SKM-1 treated with dmso at 0.1 percent for 144 hours (cell line): ENCODE measurements around the gene SGCD.

ENCODE experiments used
- DNase-seq: peaks from one replicate; lab custom pipeline; 2025; ENCODE audit not compliant: unreplicated experiment; lab: John Stamatoyannopoulos, UW

Gene SGCD

DNA sequence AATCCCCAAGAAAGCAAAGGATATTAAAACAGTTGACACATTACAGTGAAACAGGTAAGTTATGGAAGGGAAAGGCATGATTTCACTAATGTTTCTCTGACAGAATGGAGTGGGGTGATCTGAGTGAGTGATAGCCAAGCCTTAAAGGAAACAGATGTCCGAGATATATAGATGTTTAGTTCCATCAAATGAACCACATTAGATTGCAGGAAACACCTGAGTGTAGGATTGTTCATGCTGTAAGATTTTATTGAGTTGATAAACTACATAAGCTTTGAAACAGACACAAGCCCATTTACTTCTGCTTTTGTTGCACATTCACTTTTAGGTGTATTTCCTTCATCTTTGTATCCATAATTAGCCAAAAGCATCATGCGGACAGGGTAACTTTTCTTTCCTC, 356.0 kb downstream of the SGCD start:
- no peak for DNase-seq

DNA sequence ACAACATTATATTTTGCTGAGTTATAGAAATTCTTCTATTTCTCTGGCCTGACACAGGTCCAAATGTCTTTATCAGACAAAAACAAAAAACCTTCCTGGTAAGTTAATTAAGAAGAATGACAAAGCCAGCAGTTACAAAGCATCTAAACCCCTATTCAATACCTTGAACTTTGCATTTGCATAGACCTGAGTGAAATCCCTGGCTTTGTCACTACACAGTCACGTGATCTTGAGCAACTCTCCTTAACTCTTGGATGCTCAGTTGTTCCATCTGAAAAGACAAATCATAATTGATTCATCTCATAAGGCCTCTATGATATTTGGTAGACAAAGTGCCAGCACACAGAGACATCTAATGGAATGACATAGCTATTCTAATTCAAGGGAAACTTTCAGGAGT, 356.5 kb downstream of the SGCD start:
- no peak for DNase-seq

DNA sequence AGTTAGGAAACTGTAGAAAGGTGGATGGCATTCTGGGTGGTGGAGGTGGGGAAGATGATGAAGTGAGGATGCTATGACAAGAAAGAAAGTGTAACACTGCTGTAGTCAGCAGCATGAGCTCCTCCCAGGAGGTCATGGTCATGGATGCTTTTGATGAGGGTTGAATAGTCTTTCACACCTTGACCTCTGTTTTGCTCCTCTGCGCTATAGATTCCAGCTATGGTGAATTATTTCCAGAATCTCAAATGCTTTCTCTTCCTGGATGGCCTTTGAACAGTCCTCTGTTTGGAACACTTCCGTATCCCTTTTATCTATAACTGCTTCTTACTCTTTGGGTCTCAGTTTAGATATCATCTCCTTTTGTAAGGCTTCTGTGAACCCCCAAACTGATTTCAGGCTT, 357.3 kb downstream of the SGCD start:
- DNase-seq: no peak

DNA sequence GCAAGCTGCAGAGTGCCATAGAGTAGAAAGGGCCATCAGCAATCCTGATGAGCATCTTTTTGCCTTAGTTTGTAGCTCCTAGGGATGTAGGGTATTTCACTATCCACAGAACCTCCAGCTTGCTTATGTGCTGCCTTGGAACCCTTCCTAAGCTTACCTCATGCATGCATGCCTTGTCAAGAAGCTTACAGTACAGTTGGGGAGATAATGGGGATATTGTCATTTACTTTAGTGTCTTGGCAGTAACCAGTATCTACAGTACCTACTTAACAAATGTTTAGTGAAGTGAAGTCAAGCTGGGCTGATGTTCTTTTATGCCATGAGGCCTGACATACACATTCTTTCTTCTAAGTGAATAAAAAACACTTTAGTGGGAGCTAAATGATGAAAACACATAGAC, 358.5 kb downstream of the SGCD start:
- no peak for DNase-seq

DNA sequence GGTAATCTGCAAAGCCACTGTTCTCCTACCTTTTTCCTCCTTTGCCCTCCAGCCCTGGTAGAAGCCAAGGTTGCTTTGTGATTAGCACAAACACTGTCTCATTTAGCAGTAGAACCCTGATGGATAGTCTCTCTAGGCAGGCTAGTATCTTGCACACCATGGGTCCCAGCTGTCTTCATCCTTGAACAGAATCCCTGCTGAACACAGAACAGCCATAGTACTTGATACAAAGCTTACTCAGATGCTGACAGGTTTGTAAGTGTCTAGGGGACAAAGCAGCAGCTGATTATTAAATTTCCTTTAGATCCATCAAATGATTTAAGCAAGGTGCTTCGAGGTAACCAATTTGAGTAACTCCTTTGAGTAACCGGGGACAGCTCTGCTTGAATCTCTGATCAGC, 359.4 kb downstream of the SGCD start:
- no peak for DNase-seq

- no peak for DNase-seq
Measured at GRCh38 chr5:156686796-156687195, 359.8 kb downstream of the SGCD start.

DNA sequence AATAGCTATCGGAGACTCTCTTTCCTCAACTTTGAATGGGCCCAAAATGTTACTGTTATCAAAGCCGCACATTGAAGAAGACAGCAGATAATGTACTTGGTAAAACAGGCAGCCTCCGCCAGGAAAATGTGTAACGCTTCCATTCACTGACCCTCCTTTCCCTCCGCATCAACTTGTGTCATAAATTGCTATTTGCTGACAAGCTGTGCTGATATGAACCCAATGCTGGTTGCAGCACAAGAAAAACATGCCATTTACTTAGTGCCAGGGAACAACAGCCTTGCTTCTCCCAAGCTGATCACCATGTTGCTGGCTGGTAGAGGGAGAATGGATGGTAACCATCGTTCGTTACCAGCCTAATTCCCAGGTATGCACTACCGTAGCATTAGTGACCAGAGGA, 360.6 kb downstream of the SGCD start:
- DNase-seq: no peak

- DNase-seq: no peak
Measured at GRCh38 chr5:156691572-156691971, 364.6 kb downstream of the SGCD start.

DNA sequence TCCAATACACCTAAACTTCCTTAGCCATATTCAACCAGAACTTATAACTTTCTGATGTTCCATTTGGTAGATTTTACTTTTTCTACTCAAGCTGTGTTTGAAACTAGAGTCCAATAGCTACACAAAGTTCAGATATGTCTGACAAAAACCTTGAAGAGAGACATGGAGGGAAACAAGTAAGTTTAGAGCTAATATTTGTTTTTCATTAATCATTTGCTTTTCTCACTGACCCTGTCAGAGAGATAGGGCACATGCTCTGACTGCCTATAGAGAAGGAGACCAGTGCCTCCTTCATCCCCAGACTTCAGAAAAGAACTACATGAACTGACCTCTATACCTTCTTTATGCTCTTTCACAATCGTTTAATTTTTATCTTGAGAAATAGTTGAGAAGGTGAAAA, 366.1 kb downstream of the SGCD start:
- no peak for DNase-seq

- no peak for DNase-seq
Measured at GRCh38 chr5:156694598-156694997, 367.6 kb downstream of the SGCD start.

DNA sequence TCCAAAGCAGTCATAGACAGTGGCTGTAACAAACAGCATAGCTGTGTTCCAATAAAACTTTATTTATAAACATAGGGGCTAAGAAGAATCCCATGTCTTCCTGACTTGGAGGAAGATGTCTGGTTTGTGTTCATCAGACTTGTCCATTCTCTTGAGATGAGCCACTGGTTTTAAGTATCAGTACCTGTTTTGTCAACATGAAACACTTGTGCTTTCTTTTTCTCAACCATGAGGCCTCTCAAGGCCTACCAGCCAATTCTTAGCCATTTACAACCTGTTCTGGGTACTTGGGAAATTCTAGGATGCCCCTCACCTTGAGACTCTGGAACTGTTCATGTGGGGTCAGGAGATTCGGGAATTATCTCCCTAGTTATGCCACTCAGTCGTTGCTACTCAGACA, 368.8 kb downstream of the SGCD start:
- no peak for DNase-seq

DNA sequence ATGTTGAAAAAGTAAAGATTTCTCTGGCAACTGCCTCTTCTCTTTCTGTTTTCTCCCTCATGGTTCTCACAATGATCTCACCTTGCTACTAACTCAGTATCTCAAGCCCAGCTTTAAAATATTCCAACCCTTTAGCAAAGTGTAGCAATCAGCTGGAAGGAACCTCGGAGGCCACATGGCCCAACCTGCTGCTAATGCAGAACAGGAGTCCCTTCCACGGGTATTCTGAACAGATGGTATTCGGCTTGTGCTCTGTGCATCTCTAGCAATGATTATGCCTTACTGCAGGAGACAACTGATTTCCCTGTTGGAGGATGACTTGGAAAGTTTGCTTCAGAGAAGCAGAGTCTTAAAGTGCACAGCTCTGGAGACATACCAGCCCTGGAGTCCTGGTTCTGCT, 371.4 kb downstream of the SGCD start:
- DNase-seq: no peak

DNA sequence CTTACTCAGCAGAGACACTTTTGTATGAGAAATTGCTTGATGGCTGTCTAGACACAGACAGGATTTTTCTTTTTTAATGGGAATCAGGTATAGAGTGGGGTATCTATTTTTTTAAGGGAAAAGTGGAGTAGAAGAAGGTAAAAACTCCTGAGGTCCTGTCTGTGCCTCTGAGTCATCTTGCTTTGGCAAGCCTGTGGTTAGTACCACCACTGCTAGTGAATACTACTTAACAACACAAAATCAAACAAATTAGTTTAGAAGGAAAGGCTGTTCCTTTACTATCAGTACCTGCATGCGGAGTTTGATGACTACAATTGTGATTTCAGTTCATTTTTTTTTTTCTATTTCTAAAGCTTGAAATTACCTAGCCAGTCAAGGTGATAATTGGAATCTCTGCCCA, 372.2 kb downstream of the SGCD start:
- DNase-seq: no peak

DNA sequence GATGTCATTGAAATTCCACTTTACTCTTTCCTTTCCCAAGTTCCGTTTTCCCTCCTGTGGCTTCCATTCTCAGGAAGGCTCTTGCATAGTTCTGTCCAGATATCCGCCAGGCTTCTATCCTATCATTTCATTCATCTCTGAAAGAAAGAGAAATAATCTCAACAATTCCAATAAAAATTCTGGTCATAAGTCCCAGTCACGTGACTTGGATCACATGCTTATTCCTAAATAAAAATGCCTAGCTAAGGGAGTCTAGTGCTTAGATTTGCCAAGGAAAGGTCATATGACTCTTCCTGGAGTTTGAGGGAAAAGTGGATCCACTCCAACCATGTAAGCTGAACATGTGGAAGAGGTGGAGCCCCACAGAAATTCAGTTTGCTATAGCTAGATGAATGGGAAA, 377.2 kb downstream of the SGCD start:
- no peak for DNase-seq

GRCh38 chr5:156706631-156707030, 379.7 kb downstream of the SGCD start:
- no peak for DNase-seq

- DNase-seq: no peak
Measured at GRCh38 chr5:156707750-156708149, 380.8 kb downstream of the SGCD start.

- DNase-seq: no peak
Measured at GRCh38 chr5:156715287-156715686, 388.3 kb downstream of the SGCD start.

- DNase-seq: no peak
Measured at GRCh38 chr5:156716591-156717380, 389.8 kb downstream of the SGCD start.

GRCh38 chr5:156718985-156719384, 392.0 kb downstream of the SGCD start:
- no peak for DNase-seq

GRCh38 chr5:156722358-156722757, 395.4 kb downstream of the SGCD start:
- no peak for DNase-seq

DNA sequence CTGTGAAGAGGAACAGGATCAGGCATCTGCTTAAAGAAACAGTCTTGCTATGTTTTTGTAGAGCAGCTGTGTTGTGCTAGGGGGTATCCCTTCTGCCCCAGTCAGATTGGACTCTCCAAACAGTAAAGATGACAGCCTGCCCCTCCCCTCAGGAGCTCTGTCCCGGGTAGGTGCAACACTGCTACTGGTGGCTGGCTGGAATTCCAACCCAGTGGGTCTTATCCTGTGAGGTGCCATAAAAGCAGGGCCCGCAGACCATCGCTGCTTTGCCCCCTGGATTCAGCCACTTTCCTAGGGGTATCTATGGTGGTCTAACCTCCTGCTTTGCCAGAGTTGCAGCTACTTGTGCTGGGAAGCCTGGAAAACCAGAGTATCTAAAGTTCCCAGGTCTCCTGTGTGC, 408.5 kb downstream of the SGCD start:
- no peak for DNase-seq

DNA sequence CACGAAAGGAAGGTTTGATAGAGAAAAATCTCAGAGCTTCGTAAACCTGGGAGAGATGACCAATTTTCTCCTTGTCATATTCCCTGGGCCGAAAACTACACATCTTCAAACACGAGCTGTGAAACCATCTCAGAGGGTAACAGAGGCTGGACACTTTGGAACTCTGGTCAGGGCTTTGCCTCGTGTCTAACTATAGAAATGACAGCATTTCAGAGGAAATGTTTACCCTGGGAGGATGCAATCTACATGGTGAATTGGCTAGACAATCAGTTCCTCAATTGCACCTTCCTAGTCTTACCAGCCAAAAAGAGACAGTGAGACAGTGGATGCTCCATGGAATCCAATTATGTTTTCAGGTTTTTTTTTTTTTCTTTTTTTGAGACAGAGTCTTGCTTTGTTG, 414.6 kb downstream of the SGCD start:
- DNase-seq: no peak

DNA sequence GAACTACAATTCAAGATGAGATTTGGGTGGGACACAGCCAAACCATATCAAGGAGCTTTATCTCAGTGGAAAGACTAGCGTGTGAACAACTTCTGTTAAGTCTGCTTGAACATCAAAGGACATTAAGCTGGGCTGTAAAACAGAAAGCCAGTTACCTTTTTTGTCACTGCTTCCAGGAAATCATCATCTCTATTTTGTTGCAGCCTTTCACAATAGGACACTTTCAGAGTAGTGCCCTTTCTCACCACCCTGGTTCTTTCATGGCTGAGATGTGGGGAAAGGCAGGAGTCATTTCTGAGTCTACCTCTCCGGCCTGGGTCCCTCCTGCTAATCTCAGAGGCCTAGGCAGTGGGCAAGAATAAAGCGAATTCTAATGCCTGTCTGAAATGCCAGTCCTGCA, 426.9 kb downstream of the SGCD start:
- DNase-seq: no peak
